HG02588 (cell line): Measurements from ENCODE around the gene TAF11L7.
"Not testable (repeated sequence)": the region's sequence is repeated elsewhere in the genome, so short reads cannot be mapped to it uniquely, and the experiment has no call there.

ENCODE experiments used
- ATAC-seq: cut with Tn5 transposase; IDR thresholded peaks from one replicate; pipeline ENCODE4 v1.9.1; 2021; ENCODE audit warnings: mild to moderate bottlenecking, moderate library complexity; ENCODE audit not compliant: unreplicated experiment

The TAF11L7 gene

DNA sequence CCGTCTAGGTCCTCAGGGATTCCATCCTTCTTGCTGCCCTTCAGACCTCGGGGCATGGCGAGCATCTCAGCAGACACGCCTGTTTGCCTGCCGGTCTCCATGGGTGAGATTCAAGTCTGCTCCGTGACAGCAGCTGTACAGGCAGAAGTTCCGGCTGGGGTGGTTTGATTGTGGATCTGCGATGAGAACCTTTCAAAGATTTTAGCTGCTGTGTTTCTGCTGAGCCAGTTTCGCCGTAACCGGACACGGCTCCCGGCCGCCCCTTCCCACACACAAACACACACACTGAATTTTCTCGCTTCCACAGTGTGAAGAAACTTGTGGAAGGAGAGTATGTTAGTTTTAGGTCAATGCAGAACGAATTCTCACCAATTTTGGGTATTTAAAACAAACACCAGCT, at the start of gene TAF11L7:
TSS of gene TAF11L7 (minus strand) at position 101 of the 400 bp plus-strand sequence.
- not testable (repeated sequence) for ATAC-seq

DNA sequence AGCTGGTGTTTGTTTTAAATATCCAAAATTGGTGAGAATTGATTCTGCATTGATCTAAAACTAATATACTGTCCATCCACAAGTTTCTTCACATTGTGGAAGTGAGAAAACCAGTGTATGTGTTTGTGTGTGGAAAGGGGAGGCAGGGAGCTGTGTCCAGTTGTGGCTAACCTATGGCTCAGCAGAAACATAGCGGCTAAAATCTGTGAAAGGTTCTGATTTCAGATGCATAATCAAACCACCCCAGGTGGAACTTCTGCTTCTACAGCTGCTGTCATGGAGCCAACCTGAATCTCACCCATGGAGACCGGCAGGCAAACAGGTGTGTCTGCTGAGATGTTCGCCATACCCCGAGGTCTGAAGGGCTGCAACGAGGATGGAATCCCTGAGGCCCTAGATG, 48.6 kb upstream of the TAF11L7 start, which contains the start of gene TAF11L14:
TSS of gene TAF11L14 (plus strand) at position 301 of the 400 bp plus-strand sequence.
- ATAC-seq = no peak

DNA sequence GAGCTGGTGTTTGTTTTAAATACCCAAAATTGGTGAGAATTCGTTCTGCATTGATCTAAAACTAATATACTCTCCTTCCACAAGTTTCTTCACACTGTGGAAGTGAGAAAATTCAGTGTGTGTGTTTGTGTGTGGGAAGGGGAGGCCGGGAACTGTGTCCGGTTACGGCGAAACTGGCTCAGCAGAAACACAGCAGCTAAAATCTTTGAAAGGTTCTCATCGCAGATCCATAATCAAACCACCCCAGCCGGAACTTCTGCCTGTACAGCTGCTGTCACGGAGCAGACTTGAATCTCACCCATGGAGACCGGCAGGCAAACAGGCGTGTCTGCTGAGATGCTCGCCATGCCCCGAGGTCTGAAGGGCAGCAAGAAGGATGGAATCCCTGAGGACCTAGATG, 46.2 kb upstream of the TAF11L7 start, which contains the start of gene TAF11L13:
TSS of gene TAF11L13 (plus strand) at position 301 of the 400 bp plus-strand sequence.
- ATAC-seq = not testable (repeated sequence)

DNA sequence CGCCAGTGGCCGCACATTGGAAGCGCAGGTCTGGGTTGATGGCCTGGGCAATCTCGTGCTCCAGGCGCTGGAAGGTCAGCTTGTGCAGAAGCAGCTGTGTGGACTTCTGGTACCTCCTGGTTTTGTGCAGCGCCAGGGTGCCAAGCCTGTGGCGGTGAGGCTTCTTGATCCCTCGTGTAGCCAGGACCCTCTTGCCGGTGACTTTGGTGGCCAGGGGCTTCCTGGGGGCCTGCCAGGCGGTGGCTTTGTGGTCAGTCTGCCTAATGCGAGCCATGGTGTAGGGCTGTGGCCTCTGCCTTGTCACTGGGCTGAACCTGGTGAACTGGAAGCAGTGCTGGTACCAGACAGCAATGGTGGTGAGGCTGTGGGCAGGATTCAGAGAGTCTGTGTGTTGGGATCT, 40.1 kb upstream of the TAF11L7 start:
- no peak for ATAC-seq

DNA sequence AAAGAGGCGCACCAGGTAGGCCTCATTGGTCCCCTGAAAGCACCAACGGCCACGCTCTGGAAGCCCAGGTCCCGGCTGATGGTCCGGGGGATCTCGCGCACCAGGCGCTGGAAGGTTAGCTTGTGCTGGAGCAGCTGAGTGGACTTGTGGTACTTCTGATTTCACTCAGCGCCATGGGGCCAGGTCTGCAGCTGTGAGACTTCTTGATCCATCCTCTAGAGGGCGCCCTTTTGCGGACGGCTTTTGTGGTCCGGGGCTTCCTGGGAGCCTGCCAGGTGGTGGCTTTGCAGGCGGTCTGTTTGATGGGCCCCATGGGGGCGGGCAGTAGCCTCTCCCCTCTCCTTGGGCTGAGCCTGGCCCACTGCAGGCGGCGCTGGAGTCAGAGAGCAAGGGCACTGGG, 35.1 kb upstream of the TAF11L7 start:
- no peak for ATAC-seq

DNA sequence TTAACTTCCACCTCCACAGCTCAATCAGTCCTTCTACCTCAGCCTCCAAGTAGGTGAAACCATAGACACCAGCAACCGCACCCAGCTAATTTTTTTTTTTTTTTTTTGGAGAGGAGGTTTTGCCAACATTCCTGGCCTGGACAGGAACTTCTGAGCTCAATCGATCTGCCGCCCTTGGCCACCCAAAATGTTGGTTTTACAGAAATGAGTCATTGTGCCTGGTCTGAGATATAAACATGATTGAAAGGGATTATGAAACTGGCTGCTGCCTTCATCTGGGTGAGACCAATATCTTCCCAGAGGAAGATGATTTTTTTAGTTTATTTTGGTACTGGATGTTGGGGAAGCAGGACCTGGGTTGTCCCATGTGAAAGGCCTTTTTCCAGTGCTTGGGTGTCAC, 33.8 kb upstream of the TAF11L7 start:
- no peak for ATAC-seq

DNA sequence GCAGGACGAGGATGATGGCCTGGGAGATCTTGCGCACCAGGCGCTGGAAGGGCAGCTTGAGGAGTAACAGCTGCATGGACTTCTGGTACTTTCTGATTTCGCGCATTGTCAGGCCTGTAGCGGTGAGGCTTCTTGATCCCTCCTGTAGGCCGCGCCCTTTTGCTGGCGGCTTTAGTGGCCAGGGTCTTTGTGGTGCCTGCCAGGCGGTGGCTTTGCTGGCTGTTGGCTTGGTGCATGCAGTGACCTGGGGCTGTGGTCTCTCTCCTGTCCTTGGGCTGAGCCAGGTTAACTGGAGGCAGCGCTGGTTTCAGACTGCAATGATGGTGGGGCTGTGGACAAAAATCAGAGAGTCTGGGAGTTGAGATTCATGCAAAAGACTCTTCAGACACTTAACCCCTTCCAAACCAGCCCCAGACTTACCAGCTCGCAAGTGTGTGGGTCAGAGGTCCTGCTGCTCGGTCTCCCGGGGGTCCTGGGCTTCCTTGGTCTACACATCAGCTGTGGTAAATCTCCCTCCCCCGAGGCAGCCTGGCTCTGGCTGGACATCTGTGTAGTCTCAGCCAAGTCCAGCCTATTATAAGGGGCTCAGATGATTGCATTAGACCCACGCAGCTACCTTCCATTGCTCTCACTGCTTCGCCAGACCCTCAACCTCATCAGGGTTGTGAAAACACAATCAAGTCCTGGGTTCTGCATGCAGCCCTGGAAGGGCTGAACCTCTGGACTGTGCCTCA, 29.5 kb upstream of the TAF11L7 start:
- ATAC-seq = no peak

DNA sequence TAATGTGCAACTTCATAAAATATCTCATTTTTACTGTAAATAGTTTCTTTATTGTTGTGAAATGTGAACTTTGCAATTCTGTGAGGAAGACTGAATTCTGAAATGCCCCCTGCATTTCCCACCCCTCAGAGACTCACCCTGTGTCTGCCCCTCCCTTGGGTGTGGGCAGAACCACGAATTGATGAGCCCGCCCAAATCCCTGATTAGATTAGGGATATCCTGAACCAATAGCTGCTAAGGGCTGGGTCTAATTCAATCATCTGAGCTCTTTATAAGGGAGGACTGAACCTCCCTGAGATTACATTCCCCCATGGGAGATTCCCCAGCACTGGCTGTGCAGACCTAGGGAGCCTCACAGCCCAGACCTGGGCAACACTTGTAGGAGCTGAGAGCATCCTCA, 24.5 kb upstream of the TAF11L7 start, which contains the start of gene TAF11L12:
TSS of gene TAF11L12 (plus strand) at position 301 of the 400 bp plus-strand sequence.
- ATAC-seq = not testable (repeated sequence)

DNA sequence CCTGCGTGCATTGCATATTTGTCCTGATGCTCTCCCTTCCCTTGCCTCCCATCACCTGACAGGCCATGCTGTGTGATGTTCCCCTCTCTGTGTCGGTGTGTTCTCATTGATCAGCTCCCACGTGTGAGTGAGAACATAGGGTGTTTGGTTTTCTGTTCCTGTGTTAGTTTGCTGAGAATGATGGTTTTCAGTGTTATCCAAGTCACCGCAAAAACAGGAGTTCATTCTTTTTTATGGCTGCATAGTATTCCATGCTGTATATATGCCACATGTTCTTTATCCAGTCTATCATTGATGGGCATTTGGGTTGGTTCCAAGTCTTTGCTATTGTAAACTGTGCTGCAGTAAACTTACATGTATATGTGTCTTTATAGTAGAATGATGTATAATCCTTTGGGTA, 21.9 kb upstream of the TAF11L7 start:
- ATAC-seq = not testable (repeated sequence)

DNA sequence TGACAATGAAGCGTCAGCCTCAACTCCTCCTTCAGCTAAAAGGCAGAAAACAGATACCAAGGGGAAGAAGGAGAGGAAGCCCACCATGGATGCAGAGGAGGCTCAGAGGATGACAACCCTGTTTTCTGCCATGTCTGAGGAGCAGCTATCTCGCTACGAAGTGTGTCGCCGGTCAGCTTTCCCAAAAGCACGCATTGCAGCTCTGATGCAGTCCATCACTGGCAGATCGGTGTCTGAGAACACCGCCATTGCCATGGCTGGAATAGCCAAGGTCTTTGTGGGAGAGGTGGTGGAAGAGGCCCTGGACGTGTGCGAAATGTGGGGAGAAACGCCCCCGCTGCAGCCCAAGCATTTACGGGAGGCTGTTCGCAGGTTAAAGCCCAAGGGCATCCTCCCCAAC, 19.4 kb upstream of the TAF11L7 start:
- no peak for ATAC-seq

DNA sequence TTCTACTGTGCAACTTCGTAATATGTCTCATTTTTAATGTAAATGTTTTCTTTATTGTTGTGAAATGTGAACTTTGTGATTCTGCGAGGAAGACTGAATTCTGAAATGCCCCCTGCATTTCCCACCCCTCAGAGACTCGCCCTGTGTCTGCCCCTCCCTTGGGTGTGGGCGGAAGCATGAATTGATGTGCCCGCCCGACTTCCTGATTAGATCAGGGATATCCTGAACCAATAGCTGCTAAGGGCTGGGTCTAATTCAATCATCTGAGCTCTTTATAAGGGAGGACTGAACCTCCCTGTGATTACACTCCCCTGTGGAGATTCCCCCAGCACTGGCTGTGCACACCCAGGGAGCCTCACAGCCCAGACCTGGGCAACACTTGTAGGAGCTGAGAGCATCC, 18.3 kb upstream of the TAF11L7 start, which contains the start of gene TAF11L11:
TSS of gene TAF11L11 (plus strand) at position 304 of the 400 bp plus-strand sequence.
- not testable (repeated sequence) for ATAC-seq

DNA sequence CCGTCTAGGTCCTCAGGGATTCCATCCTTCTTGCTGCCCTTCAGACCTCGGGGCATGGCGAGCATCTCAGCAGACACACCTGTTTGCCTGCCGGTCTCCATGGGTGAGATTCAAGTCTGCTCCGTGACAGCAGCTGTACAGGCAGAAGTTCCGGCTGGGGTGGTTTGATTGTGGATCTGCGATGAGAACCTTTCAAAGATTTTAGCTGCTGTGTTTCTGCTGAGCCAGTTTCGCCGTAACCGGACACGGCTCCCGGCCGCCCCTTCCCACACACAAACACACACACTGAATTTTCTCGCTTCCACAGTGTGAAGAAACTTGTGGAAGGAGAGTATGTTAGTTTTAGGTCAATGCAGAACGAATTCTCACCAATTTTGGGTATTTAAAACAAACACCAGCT, 12.2 kb upstream of the TAF11L7 start, which contains the start of gene TAF11L10:
TSS of gene TAF11L10 (minus strand) at position 101 of the 400 bp plus-strand sequence.
- not testable (repeated sequence) for ATAC-seq

DNA sequence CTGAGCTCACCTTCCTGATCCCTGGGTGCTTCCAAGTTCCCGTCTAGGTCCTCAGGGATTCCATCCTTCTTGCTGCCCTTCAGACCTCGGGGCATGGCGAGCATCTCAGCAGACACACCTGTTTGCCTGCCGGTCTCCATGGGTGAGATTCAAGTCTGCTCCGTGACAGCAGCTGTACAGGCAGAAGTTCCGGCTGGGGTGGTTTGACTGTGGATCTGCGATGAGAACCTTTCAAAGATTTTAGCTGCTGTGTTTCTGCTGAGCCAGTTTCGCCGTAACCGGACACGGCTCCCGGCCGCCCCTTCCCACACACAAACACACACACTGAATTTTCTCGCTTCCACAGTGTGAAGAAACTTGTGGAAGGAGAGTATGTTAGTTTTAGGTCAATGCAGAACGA, 8.7 kb upstream of the TAF11L7 start, which contains the start of gene TAF11L9:
TSS of gene TAF11L9 (minus strand) at position 140 of the 400 bp plus-strand sequence.
- not testable (repeated sequence) for ATAC-seq

DNA sequence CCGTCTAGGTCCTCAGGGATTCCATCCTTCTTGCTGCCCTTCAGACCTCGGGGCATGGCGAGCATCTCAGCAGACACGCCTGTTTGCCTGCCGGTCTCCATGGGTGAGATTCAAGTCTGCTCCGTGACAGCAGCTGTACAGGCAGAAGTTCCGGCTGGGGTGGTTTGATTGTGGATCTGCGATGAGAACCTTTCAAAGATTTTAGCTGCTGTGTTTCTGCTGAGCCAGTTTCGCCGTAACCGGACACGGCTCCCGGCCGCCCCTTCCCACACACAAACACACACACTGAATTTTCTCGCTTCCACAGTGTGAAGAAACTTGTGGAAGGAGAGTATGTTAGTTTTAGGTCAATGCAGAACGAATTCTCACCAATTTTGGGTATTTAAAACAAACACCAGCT, 5.3 kb upstream of the TAF11L7 start, which contains the start of gene TAF11L8:
TSS of gene TAF11L8 (minus strand) at position 101 of the 400 bp plus-strand sequence.
- ATAC-seq = not testable (repeated sequence)
